Umbilical cord (tissue), 2 donors: Measurements from ENCODE around the gene DND1. TPM values are rescaled to one million over a fixed set of nuclear protein-coding genes. Genes with fewer than 3 reads are reported as not detected.
A peak's percentile ranks its signal among the peaks of the same experiment; 100 is the strongest.
"Not testable (repeated sequence)": the region's sequence is repeated elsewhere in the genome, so short reads cannot be mapped to it uniquely, and the experiment has no call there.

Experiments
- DNase-seq: peaks from one replicate; pipeline ENCODE4 v3.0.0-alpha.2; 2015; ENCODE audit warnings: low spot score
- total RNA-seq: library from RNA; depleted of rRNA; stranded (reverse); fragments of >200 nt; gene quantifications from one replicate; pipeline ENCODE4 v1.2.3, GENCODE V29; 2014; ENCODE audit warnings: low replicate concordance; ENCODE audit not compliant: insufficient read depth

DND1 gene
- 0.96 TPM for total RNA-seq

GRCh38 chr5:140673187-140673976, at the start of gene DND1:
DND1 (minus strand) TSS chr5:140673576; CDS start chr5:140673542, 34 bp downstream.
- DNase-seq = no peak

GRCh38 chr5:140721395-140721794, 48.0 kb upstream of the DND1 start:
- DNase-seq = not testable (repeated sequence)

- not testable (repeated sequence) for DNase-seq
These were observed 47.4 kb upstream of the DND1 start for GRCh38 chr5:140720738-140721137.

- no peak for DNase-seq
These were observed 44.9 kb upstream of the DND1 start for GRCh38 chr5:140718266-140718592.

GRCh38 chr5:140716238-140716637, 42.9 kb upstream of the DND1 start:
- not testable (repeated sequence) for DNase-seq

- DNase-seq = no peak
These were observed 40.3 kb upstream of the DND1 start for GRCh38 chr5:140713562-140714094.

- no peak for DNase-seq
These were observed 38.4 kb upstream of the DND1 start for GRCh38 chr5:140711794-140712193.

GRCh38 chr5:140710899-140711552, 37.6 kb upstream of the DND1 start:
- peak; percentile 98 for DNase-seq

GRCh38 chr5:140708787-140709186, 35.4 kb upstream of the DND1 start:
- DNase-seq = not testable (repeated sequence)

GRCh38 chr5:140707812-140708211, 34.4 kb upstream of the DND1 start:
- DNase-seq = no peak

GRCh38 chr5:140700177-140701144, 27.1 kb upstream of the DND1 start, which contains the start of gene ZMAT2:
ZMAT2 (plus strand) TSS chr5:140700447; CDS start chr5:140700461, 14 bp downstream.
- DNase-seq = peak; percentile 99

- DNase-seq = no peak
These were observed 23.6 kb upstream of the DND1 start for GRCh38 chr5:140696891-140697492.

GRCh38 chr5:140694276-140694675, 20.9 kb upstream of the DND1 start:
- peak; percentile 16 for DNase-seq

- peak; percentile 95 for DNase-seq
These were observed 17.9 kb upstream of the DND1 start, which contains the start of the genes HARS1 and HARS2 for GRCh38 chr5:140690941-140691924. HARS1 (minus strand) TSS chr5:140691370; CDS start chr5:140691304, 66 bp downstream. HARS2 (plus strand) TSS chr5:140691455; CDS start chr5:140691649, 194 bp downstream.

GRCh38 chr5:140690376-140690932, 17.1 kb upstream of the DND1 start:
- DNase-seq = no peak

- DNase-seq = no peak
These were observed 5.6 kb upstream of the DND1 start for GRCh38 chr5:140678993-140679392.

GRCh38 chr5:140677947-140678346, 4.6 kb upstream of the DND1 start:
- no peak for DNase-seq

GRCh38 chr5:140674629-140675028, 1.3 kb upstream of the DND1 start:
- DNase-seq = no peak

- DNase-seq = no peak
These were observed 835 bp upstream of the DND1 start for GRCh38 chr5:140674211-140674610.
